ENCODE data around the gene RNF223. TPM values are rescaled to one million over a fixed set of nuclear protein-coding genes. Genes with fewer than 3 reads are reported as not detected.
A peak's percentile ranks its signal among the peaks of the same experiment; 100 is the strongest.

The RNF223 gene
- total and polyA plus RNA-seq, 2 experiments from 2014 or later: not detected

DNA sequence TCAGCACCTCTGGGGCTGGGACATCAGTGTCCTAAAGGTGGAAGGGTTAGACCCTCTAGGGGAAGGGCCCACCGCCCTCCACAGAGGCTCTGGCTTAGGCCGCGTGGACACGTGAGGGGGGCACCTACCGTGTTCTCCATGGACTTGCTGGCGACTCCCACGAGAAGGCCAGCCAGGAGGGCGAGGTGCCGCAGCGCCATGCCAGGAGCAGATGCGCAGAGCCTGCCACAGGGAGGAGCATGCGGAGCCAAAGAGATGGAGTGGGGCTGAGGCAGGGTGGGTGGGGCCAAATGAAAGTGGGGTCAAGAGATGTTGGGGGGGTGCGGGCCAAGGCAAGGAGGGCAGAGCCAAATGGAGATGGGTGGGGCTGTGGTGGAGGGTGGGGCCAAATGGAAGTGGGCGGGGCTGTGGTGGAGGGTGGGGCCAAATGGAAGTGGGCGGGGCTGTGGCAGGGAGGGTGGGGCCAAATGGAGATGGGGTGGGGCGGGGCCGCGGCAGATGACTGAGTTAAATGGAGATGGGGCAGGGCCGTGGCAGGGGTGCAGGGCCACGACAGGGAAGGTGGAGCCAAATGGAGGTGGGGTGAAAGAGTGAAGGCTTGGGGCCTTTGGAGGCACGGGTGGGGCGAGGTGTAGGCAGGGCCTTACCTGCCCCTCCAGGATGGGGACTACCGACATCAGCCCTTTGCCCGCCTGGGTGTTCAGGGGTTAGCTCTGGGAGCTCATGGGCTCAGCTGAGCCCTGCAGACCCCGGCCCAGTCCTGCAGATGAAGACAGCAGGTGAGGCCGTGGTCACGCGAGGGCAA, 17.4 kb upstream of the RNF223 start:
- Histone ChIP-seq H2AFZ (no peak overlapping the region), H3K9me2 (ENCODE audit: insufficient read depth) (no peaks in the 10 kb centered on the region), H3K4me2 (ENCODE audit: unreplicated experiment) (no peak overlapping the region), H3K27ac (no peak overlapping the region), H3K4me3 (no peak overlapping the region), H3K36me3 (ENCODE audit: low read depth) (no peaks in the 10 kb centered on the region), H3K9ac (no peak overlapping the region), H3K9me3 (ENCODE audit: low read depth) (no peaks in the 10 kb centered on the region), H3F3A (ENCODE audit: insufficient read depth) (no peaks in the 10 kb centered on the region), H3K27me3 (replicated peaks; ENCODE audit: insufficient read depth) (no peaks in the 10 kb centered on the region), H3K4me1 (ENCODE audit: insufficient read depth) (no peaks in the 10 kb centered on the region), H4K20me1 (ENCODE audit: insufficient read depth) (no peaks in the 10 kb centered on the region), H3K79me2 (ENCODE audit: insufficient read depth) (no peaks in the 10 kb centered on the region)
- in situ Hi-C loops (cut with MboI): no loop called here
- peak; percentile 33 for DNase-seq
- TF ChIP-seq EZH2phosphoT487 (IDR thresholded peaks at IDR 0.05; ENCODE audit: insufficient read depth, low read depth): no peak
- no peak for TF ChIP-seq EZH2 (IDR thresholded peaks at IDR 0.05; ENCODE audit: insufficient read depth, poor library complexity, severe bottlenecking)
- 97% methylated on average over 20 to 28 of the region's 28 CpGs for WGBS, 2 experiments (ENCODE audit: low coverage in 1 of 2, low lambda C conversion rate in 2 of 2, missing lambda C conversion rate in 2 of 2)

GRCh38 chr1:1090424-1091343, 16.6 kb upstream of the RNF223 start:
- H3K79me2 ChIP-seq (ENCODE audit: insufficient read depth): no peaks in the 10 kb centered on the region
- no peaks in the 10 kb centered on the region for H3F3A ChIP-seq (ENCODE audit: insufficient read depth)
- no peaks in the 10 kb centered on the region for H3K4me1 ChIP-seq (ENCODE audit: insufficient read depth)
- H3K9me2 ChIP-seq (ENCODE audit: insufficient read depth): no peaks in the 10 kb centered on the region
- no peak for DNase-seq
- H3K9me3 ChIP-seq (ENCODE audit: low read depth): no peaks in the 10 kb centered on the region
- H3K4me3 ChIP-seq: no peak overlapping the region
- TF ChIP-seq EZH2phosphoT487 (IDR thresholded peaks at IDR 0.05; ENCODE audit: insufficient read depth, low read depth): no peak
- no peak for TF ChIP-seq EZH2 (IDR thresholded peaks at IDR 0.05; ENCODE audit: insufficient read depth, poor library complexity, severe bottlenecking)
- H3K27ac ChIP-seq: no peak overlapping the region
- in situ Hi-C loops (cut with MboI): no loop called here
- H3K9ac ChIP-seq: no peak overlapping the region
- H4K20me1 ChIP-seq (ENCODE audit: insufficient read depth): no peaks in the 10 kb centered on the region
- WGBS, 2 experiments (ENCODE audit: low coverage in 1 of 2, low lambda C conversion rate in 2 of 2, missing lambda C conversion rate in 2 of 2): 94 to 96% methylated on average over 38 to 45 of the region's 45 CpGs
- no peak overlapping the region for H2AFZ ChIP-seq
- H3K27me3 ChIP-seq (replicated peaks; ENCODE audit: insufficient read depth): no peaks in the 10 kb centered on the region
- no peaks in the 10 kb centered on the region for H3K36me3 ChIP-seq (ENCODE audit: low read depth)
- H3K4me2 ChIP-seq (ENCODE audit: unreplicated experiment): no peak overlapping the region

DNA sequence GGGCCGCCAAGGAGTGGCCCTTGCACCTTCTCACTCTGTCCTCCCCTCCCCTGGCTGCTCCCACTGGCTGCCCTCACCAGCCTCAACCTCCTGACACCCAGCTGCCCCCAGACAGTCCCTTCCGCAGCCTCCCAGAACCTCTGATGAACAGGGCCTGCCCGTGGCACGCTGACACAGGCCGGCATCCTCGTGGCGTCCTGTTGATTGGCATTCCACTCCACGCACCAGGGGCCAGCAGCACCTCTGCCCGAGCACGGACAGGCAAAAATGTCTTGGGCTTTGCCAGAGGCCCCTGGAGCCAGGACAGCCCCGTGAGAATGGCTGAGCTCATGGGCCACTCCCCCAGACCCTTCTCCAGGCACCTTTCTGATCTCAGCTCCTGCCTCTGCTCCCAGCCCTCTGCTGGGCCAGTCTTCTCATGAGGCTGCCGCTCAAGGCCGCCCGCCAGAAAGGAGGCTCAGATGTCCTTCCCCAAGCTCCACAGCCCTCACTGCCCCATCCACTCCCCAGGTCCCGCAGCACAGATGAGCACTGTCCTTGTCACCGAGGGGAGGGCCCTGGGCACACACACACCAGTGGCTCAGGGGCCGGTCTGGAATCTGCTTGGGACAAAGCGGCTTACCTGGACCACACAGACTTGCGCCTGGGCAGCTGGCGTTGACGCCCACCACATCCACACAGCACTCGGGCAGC, 15.8 kb upstream of the RNF223 start:
- no peak for DNase-seq
- in situ Hi-C loops (cut with MboI): no loop called here

More for the DNA sequence above, 15.8 kb upstream of the RNF223 start:
- H4K20me1 ChIP-seq (ENCODE audit: insufficient read depth): no peaks in the 10 kb centered on the region
- no peaks in the 10 kb centered on the region for H3K4me1 ChIP-seq (ENCODE audit: insufficient read depth)
- H3K9ac ChIP-seq: no peak overlapping the region
- no peaks in the 10 kb centered on the region for H3F3A ChIP-seq (ENCODE audit: insufficient read depth)
- no peaks in the 10 kb centered on the region for H3K27me3 ChIP-seq (replicated peaks; ENCODE audit: insufficient read depth)
- H3K9me3 ChIP-seq (ENCODE audit: low read depth): no peaks in the 10 kb centered on the region
- no peaks in the 10 kb centered on the region for H3K36me3 ChIP-seq (ENCODE audit: low read depth)
- no peaks in the 10 kb centered on the region for H3K79me2 ChIP-seq (ENCODE audit: insufficient read depth)
- no peak overlapping the region for H3K27ac ChIP-seq
- 97 to 98% methylated on average over 22 of the region's 22 CpGs for WGBS, 2 experiments (ENCODE audit: low coverage in 1 of 2, low lambda C conversion rate in 2 of 2, missing lambda C conversion rate in 2 of 2)
- TF ChIP-seq EZH2phosphoT487 (IDR thresholded peaks at IDR 0.05; ENCODE audit: insufficient read depth, low read depth) (no peak), EZH2 (IDR thresholded peaks at IDR 0.05; ENCODE audit: insufficient read depth, poor library complexity, severe bottlenecking) (no peak)
- no peaks in the 10 kb centered on the region for H3K9me2 ChIP-seq (ENCODE audit: insufficient read depth)
- no peak overlapping the region for H2AFZ ChIP-seq
- H3K4me2 ChIP-seq (ENCODE audit: unreplicated experiment): no peak overlapping the region
- H3K4me3 ChIP-seq: no peak overlapping the region
